IMR-90 (cell line): ENCODE data around the gene MOB4. TPM values are rescaled to one million over a fixed set of nuclear protein-coding genes. Genes with fewer than 3 reads are reported as not detected.

Experiments
- ATAC-seq: fragments of 200-7000 bp; cut with Tn5 transposase; 2 replicates; pipeline ENCODE4 v1.9.1; 2020; ENCODE audit warnings: low read depth, mild to moderate bottlenecking, moderate library complexity
- BruUV-seq: library from RNA; stranded (reverse); fragments of 400-500 nt; replicated peaks from 2 replicates; lab custom pipeline; 2021; lab: Mats Ljungman, UMichigan
- CTCF ChIA-PET: fragments of 300-600 bp; formaldehyde crosslinking; extraction: SDS; loops from one replicate; lab custom pipeline; 2021; ENCODE audit warnings: antibody characterized with exemption; lab: Yijun Ruan, JAX
- POLR2A ChIA-PET: fragments of 300-600 bp; sonication (Branson Sonifier 250); formaldehyde crosslinking; loops from one replicate; lab custom pipeline; 2022; ENCODE audit warnings: antibody characterized with exemption; ENCODE audit not compliant: unreplicated experiment; lab: Charles Lee
- DNase-seq: peaks from one replicate; pipeline ENCODE4 v3.0.0; 2013
- H2AFZ ChIP-seq: replicated peaks from 2 replicates; pipeline ENCODE3; 2013; ENCODE audit warnings: low read length, mild to moderate bottlenecking; ENCODE audit not compliant: poor library complexity
- H2AK5ac ChIP-seq: 2 replicates; pipeline ENCODE4 v1.6.1; 2013; ENCODE audit warnings: low read depth, low read length, inconsistent platforms
- H2AK9ac ChIP-seq: replicated peaks from 2 replicates; pipeline ENCODE3; 2013; ENCODE audit warnings: mild to moderate bottlenecking, low read depth, low read length, moderate library complexity; ENCODE audit not compliant: poor library complexity
- H2BK120ac ChIP-seq: 2 replicates; pipeline ENCODE4 v1.6.1; 2013; ENCODE audit warnings: low read depth, low read length, inconsistent platforms
- H2BK15ac ChIP-seq: 3 replicates; pipeline ENCODE4 v1.6.1; 2013; ENCODE audit warnings: low read depth, low read length, inconsistent platforms
- H2BK20ac ChIP-seq: 2 replicates; pipeline ENCODE4 v1.6.1; 2013; ENCODE audit warnings: low read depth, mild to moderate bottlenecking, inconsistent platforms, low read length, moderate library complexity
- H2BK5ac ChIP-seq: 2 replicates; pipeline ENCODE4 v1.6.1; 2013; ENCODE audit warnings: mild to moderate bottlenecking, low read depth, low read length, inconsistent platforms; ENCODE audit not compliant: poor library complexity, severe bottlenecking
- H3K14ac ChIP-seq: replicated peaks from 2 replicates; pipeline ENCODE4 v1.6.1; 2013; ENCODE audit warnings: low read depth, low read length, inconsistent platforms
- H3K18ac ChIP-seq: 2 replicates; pipeline ENCODE4 v1.6.1; 2013; ENCODE audit warnings: low read depth, low read length, control low read depth
- H3K23ac ChIP-seq: 2 replicates; pipeline ENCODE4 v1.6.1; 2013; ENCODE audit warnings: low read depth, low read length, inconsistent platforms
- H3K27ac ChIP-seq: 2 replicates; pipeline ENCODE4 v1.5.1; 2013; ENCODE audit warnings: mild to moderate bottlenecking, control low read depth, low read length; ENCODE audit not compliant: insufficient read depth
- H3K27me3 ChIP-seq: 2 replicates; pipeline ENCODE4 v1.6.1; 2013; ENCODE audit warnings: low read length; ENCODE audit not compliant: control insufficient read depth, insufficient read depth
- H3K36me3 ChIP-seq: 2 replicates; pipeline ENCODE4 v1.6.1; 2013; ENCODE audit warnings: low read length, mixed read lengths; ENCODE audit not compliant: control insufficient read depth, insufficient read depth
- H3K4ac ChIP-seq: 2 replicates; pipeline ENCODE4 v1.6.1; 2013; ENCODE audit warnings: low read depth, low read length, inconsistent platforms
- H3K4me1 ChIP-seq: 2 replicates; pipeline ENCODE4 v1.6.1; 2013; ENCODE audit warnings: low read length, mixed read lengths; ENCODE audit not compliant: control insufficient read depth, insufficient read depth
- H3K4me2 ChIP-seq: 2 replicates; pipeline ENCODE4 v1.6.1; 2013; ENCODE audit warnings: low read depth, mild to moderate bottlenecking, control low read depth, low read length, moderate library complexity
- H3K4me3 ChIP-seq: 2 replicates; pipeline ENCODE4 v1.5.1; 2013; ENCODE audit warnings: low read depth, mild to moderate bottlenecking, control low read depth, low read length, moderate library complexity; ENCODE audit not compliant: insufficient read depth
- H3K56ac ChIP-seq: 2 replicates; pipeline ENCODE4 v1.6.1; 2013; ENCODE audit warnings: low read length, inconsistent platforms; ENCODE audit not compliant: insufficient read depth; ENCODE audit errors: extremely low read depth
- H3K79me1 ChIP-seq, 2 experiments: 2 replicates each; pipeline ENCODE4 v1.6.1; 2013; ENCODE audit warnings: low read length in 2 of 2, inconsistent platforms in 1 of 2, low read depth in 1 of 2
- H3K9ac ChIP-seq: 2 replicates; pipeline ENCODE4 v1.6.1; 2013; ENCODE audit warnings: low read depth, low read length, control low read depth
- H3K9me1 ChIP-seq: 2 replicates; pipeline ENCODE4 v1.6.1; 2013; ENCODE audit warnings: low read length, inconsistent platforms; ENCODE audit not compliant: insufficient read depth
- H3K9me3 ChIP-seq: 2 replicates; pipeline ENCODE4 v1.6.1; 2013; ENCODE audit warnings: low read length; ENCODE audit not compliant: control insufficient read depth, insufficient read depth
- H4K20me1 ChIP-seq: 2 replicates; pipeline ENCODE4 v1.6.1; 2013; ENCODE audit warnings: low read length, inconsistent platforms; ENCODE audit not compliant: insufficient read depth
- H4K5ac ChIP-seq: 2 replicates; pipeline ENCODE4 v1.6.1; 2013; ENCODE audit warnings: mild to moderate bottlenecking, low read depth, low read length, control low read depth
- H4K8ac ChIP-seq, 2 experiments: 2 replicates each; pipeline ENCODE4 v1.6.1; 2013; ENCODE audit warnings: low read depth in 2 of 2, low read length in 2 of 2, control low read depth in 1 of 2, inconsistent platforms in 1 of 2
- H4K91ac ChIP-seq: 2 replicates; pipeline ENCODE4 v1.6.1; 2013; ENCODE audit warnings: low read depth, low read length, inconsistent platforms; ENCODE audit not compliant: insufficient read depth
- BHLHE40 ChIP-seq: fragments of 150-350 bp; IDR thresholded peaks from 2 replicates; pipeline ENCODE4 v1.6.1; 2016; ENCODE audit warnings: mild to moderate bottlenecking, low read depth, low read length
- CEBPB ChIP-seq: IDR thresholded peaks from 2 replicates; pipeline ENCODE4 v1.6.1; 2012; ENCODE audit warnings: low read depth, low read length, improper control_type of control experiment
- CHD1 ChIP-seq: IDR thresholded peaks from 2 replicates; pipeline ENCODE4 v1.6.1; 2012; ENCODE audit warnings: low read depth, low read length, improper control_type of control experiment
- CTCF ChIP-seq: conservative IDR thresholded peaks from 2 replicates; pipeline ENCODE4 v1.5.1; 2012; ENCODE audit warnings: mild to moderate bottlenecking, low read depth, low read length, improper control_type of control experiment
- ELK1 ChIP-seq: fragments of 150-350 bp; IDR thresholded peaks from 2 replicates; pipeline ENCODE4 v1.6.1; 2016; ENCODE audit warnings: low read depth, mild to moderate bottlenecking, low read length, moderate library complexity, borderline replicate concordance
- FOS ChIP-seq: fragments of 150-350 bp; IDR thresholded peaks from 2 replicates; pipeline ENCODE4 v1.6.1; 2016; ENCODE audit warnings: low read depth, low read length
- MAFK ChIP-seq: IDR thresholded peaks from 2 replicates; pipeline ENCODE4 v1.6.1; 2012; ENCODE audit warnings: low read depth, low read length, improper control_type of control experiment
- MAZ ChIP-seq: IDR thresholded peaks from 2 replicates; pipeline ENCODE4 v1.6.1; 2012; ENCODE audit warnings: low read depth, mild to moderate bottlenecking, low read length, improper control_type of control experiment, moderate library complexity, borderline replicate concordance
- MXI1 ChIP-seq: IDR thresholded peaks from 2 replicates; pipeline ENCODE4 v1.6.1; 2012; ENCODE audit warnings: low read depth, mild to moderate bottlenecking, low read length, moderate library complexity, borderline replicate concordance
- NFE2L2 ChIP-seq: fragments of 150-350 bp; IDR thresholded peaks from 2 replicates; pipeline ENCODE4 v1.6.1; 2016; ENCODE audit warnings: low read depth, mild to moderate bottlenecking, low read length
- POLR2A ChIP-seq: IDR thresholded peaks from 2 replicates; pipeline ENCODE4 v1.6.1; 2012; ENCODE audit warnings: mild to moderate bottlenecking, low read depth, low read length
- RAD21 ChIP-seq: IDR thresholded peaks from 2 replicates; pipeline ENCODE4 v1.6.1; 2012; ENCODE audit warnings: low read length, improper control_type of control experiment
- RCOR1 ChIP-seq: IDR thresholded peaks from 2 replicates; pipeline ENCODE4 v1.6.1; 2012; ENCODE audit warnings: mild to moderate bottlenecking, low read length, improper control_type of control experiment; ENCODE audit not compliant: insufficient replicate concordance
- RFX5 ChIP-seq: IDR thresholded peaks from 2 replicates; pipeline ENCODE4 v1.8.0; 2012; ENCODE audit warnings: low read depth, mild to moderate bottlenecking, low read length, moderate library complexity
- SMC3 ChIP-seq: fragments of 150-350 bp; IDR thresholded peaks from 2 replicates; pipeline ENCODE4 v1.6.1; 2016; ENCODE audit warnings: low read depth, mild to moderate bottlenecking, antibody characterized with exemption, low read length, moderate library complexity
- USF2 ChIP-seq: fragments of 150-350 bp; IDR thresholded peaks from 2 replicates; pipeline ENCODE4 v1.6.1; 2017; ENCODE audit warnings: mild to moderate bottlenecking, antibody characterized with exemption, low read length, low read depth
- WGBS, 2 experiments: methylation state at CpG; one replicate each; pipeline versions ENCODE4 v1.1.5 to v1.1.7; 2013; ENCODE audit warnings: missing lambda C conversion rate in 2 of 2; ENCODE audit not compliant: insufficient read length in 1 of 2; ENCODE audit errors: extremely low coverage in 2 of 2; 5-methylcytosine and 5-hydroxymethylcytosine counted together
- dilution Hi-C: fragments of 300-500 bp; cut with HindIII; formaldehyde crosslinking; loops from one replicate; pipeline ENCODE4 v1.14.3; 2018; ENCODE audit warnings: low sequenced_read_pairs; ENCODE audit not compliant: unreplicated experiment
- in situ Hi-C: fragments of 300-500 bp; cut with MboI; formaldehyde crosslinking; loops from 3 replicates; pipeline ENCODE4 v1.14.3; 2019; ENCODE audit warnings: low sequenced_read_pairs, inconsistent platforms, mixed read lengths
- intact Hi-C: fragments of 100-400 bp; cut with micrococcal nuclease; formaldehyde crosslinking; loops from 2 replicates; pipeline ENCODE4 v1.10.0; 2022
- polyA plus RNA-seq, 3 experiments: library from polyadenylated mRNA; depleted of rRNA; stranded (reverse); fragments of >200 nt; gene quantifications; 2 replicates each; pipeline ENCODE4 v1.2.3, GENCODE V29; 2012; ENCODE audit warnings: low replicate concordance in 1 of 3
- total RNA-seq: library from RNA; depleted of rRNA; stranded (reverse); fragments of >200 nt; gene quantifications from 2 replicates; pipeline ENCODE4 v1.2.3, GENCODE V29; 2012

The MOB4 gene
- total and polyA plus RNA-seq, 2 of the 4 experiments (the other 2 are of a cell fraction), result 34.8 to 36.0 TPM

GRCh38 chr2:197573608-197574007 is 57.7 kb downstream of the MOB4 start:
- no peak overlapping the region for H3K4me3 ChIP-seq
- no peak overlapping the region for H2BK20ac ChIP-seq
- H3K9me1 ChIP-seq, result peaks cover 7% of the 10 kb centered on the region; the same call in 1 of the 2 replicates
- intact Hi-C loops (no loop called here), in situ Hi-C loops (no loop called here), dilution Hi-C loops (no loop called here)
- H4K5ac ChIP-seq, result no peak overlapping the region
- no peak overlapping the region for H3K18ac ChIP-seq
- ATAC-seq (no peak), DNase-seq (no peak)
- H3K27me3 ChIP-seq, result no peaks in the 10 kb centered on the region
- H3K9ac ChIP-seq, result no peak overlapping the region
- ChIA-PET POLR2A (no interaction called here), CTCF (no interaction called here)
- peaks cover 4% of the 10 kb centered on the region; the same call in 1 of the 2 replicates for H3K36me3 ChIP-seq
- H2BK120ac ChIP-seq, result no peak overlapping the region
- H3K9me3 ChIP-seq, result peaks cover 4% of the 10 kb centered on the region
- TF ChIP-seq RCOR1, result no peak
- TF ChIP-seq CEBPB, result no peak
- no peak for TF ChIP-seq CTCF
- TF ChIP-seq USF2, result no peak
- no peak for TF ChIP-seq MAZ
- TF ChIP-seq POLR2A, result no peak
- TF ChIP-seq RAD21, result no peak
- no peak for TF ChIP-seq FOS
- no peak for TF ChIP-seq RFX5
- TF ChIP-seq ELK1, result no peak
- TF ChIP-seq MXI1, result no peak
- TF ChIP-seq SMC3, result no peak
- TF ChIP-seq CHD1, result no peak
- no peak for TF ChIP-seq BHLHE40
- no peak for TF ChIP-seq NFE2L2
- no peak for TF ChIP-seq MAFK
- no peak overlapping the region for H3K56ac ChIP-seq
- BruUV-seq, result no TSS peak
- no peak overlapping the region for H4K8ac ChIP-seq
- no peak overlapping the region for H2AFZ ChIP-seq
- no peak overlapping the region for H3K23ac ChIP-seq
- no peaks in the 10 kb centered on the region for H3K79me1 ChIP-seq
- 100% methylated on average over 2 of the region's 2 CpGs; no CpG with 5 or more reads in 1 of the 2 experiments for WGBS, 2 experiments
- H2AK9ac ChIP-seq, result no peak overlapping the region
- H2BK15ac ChIP-seq, result no peak overlapping the region
- H2AK5ac ChIP-seq, result no peak overlapping the region
- H3K4me1 ChIP-seq, result peaks cover 7% of the 10 kb centered on the region; the same call in 1 of the 2 replicates
- no peak overlapping the region for H3K4me2 ChIP-seq
- H4K91ac ChIP-seq, result no peak overlapping the region
- H3K14ac ChIP-seq, result no peak overlapping the region
- H4K20me1 ChIP-seq, result no peaks in the 10 kb centered on the region
- no peak overlapping the region for H2BK5ac ChIP-seq
- H3K27ac ChIP-seq, result no peak overlapping the region
- H3K4ac ChIP-seq, result no peak overlapping the region
